HG03442 (cell line): ENCODE measurements around the gene RFX2.
"Not testable (repeated sequence)": the region's sequence is repeated elsewhere in the genome, so short reads cannot be mapped to it uniquely, and the experiment has no call there.

ENCODE experiments used
- ATAC-seq: cut with Tn5 transposase; IDR thresholded peaks from one replicate; pipeline ENCODE4 v1.9.1; 2021; ENCODE audit warnings: mild to moderate bottlenecking, moderate library complexity; ENCODE audit not compliant: unreplicated experiment

RFX2 gene

DNA sequence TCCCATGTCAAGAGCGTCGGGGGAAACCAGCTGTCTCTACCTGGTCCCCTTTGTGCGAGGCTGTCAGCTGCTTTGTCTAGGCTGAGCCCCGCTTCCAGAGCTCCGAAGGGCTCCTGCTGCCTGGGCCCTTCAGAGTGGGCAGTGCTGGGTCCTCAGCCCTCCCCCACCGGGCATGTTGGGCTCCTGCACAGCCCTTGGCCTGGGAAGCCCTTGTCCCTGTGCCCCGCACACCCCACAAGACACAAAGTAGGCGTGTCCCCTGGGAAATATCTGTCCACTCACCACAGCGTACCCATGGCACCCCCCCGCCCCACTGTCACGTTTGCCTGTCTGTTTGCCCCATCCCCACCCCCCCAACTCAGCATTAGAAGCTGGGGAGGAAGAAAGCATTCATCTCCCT, 92.7 kb downstream of the RFX2 start:
- no peak for ATAC-seq

DNA sequence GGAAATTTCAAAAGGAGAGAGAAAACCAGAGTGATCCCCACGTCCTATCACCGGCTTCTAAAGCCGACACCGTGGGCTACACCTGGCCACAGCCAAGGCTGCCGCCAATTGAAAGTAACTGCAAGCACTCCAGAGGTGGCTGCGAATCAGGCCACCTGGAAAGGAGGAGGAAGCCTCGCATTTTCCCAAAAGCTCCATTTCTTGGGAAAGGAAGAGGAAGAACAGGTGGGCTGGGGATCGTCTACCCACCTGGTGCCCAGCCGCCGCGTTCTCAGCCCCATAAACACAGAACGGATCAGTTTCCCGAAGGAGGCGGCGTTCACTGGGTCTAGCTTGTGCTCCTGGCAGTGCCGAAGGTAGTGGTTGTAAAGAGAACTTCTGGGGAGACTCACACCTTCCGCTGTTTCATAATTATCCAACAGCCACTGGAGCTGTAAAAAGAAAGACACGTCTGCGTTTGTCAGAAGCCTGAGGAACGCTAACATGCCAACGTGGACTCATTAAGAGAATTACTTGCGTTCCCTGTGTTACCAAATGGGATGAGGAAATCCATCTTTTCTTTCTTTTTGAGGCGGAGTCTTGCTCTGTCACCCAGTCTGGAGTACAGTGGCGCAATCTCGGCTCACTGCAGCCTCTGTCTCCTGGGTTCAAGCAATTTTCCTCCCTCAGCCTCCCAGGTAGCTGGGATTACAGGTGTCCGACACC, 94.3 kb downstream of the RFX2 start:
- ATAC-seq, result no peak

DNA sequence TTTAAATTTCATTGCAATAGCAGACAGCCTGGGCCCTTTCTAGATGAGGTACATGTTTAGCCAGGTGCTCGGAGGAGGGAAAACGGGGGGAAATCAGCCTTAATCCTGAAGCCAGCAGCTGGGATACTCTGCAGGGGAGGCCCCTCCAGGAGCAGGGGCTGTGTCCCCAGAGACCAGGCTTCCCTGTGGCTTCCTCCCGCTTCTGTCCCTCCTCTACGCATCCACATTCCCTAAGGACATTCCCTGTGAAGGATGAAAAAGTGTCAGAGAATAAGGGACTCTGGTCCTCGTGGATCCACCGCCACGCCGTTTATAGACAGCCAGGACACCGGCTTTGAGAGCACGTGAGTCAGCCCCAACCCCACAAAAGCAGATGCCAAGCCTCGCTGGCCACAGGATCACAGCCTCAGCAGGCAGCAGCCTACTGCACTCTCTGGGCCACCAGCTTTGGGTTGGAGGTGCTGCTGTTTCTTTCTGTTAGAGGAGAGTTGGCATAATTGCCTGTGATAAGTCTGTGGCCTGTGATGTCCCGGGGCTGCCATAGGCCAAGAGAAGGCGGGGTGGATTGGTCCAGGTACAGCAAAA, 95.7 kb downstream of the RFX2 start:
- ATAC-seq, result no peak

DNA sequence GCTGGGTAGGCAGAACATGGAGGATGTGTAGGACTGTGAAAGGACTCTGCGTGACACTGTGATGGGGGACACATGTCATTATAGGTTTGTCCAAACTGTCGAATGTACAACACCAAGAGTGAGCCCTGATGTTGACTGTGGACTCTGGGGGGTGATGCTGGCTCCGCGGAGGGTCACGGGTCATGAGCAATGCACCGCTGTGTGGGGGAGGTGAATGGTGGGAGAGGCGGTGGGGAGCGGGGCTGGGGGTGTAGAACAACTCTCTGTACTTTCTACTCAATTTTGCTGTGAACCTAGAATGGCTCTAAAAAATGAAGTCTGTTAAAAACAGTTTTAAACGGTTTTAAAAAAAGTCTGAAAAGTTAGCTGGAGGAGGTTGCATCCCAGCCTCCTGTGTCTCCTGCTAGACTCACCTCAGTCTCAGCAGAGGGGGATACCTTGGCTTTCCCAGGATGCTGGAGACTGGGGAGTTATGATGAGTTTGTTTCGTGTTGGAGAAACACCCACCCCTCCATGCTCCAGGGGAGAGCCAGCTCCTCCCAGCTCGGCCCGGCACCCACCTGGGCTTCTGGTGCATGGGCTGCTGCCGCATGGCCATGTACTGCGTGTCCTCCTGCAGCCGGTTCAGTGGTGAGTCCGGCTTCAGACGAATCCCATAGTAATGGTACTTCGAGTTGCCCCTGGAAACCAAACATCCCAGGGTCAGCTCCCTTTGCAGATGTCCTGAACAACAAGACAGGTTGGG, 97.7 kb downstream of the RFX2 start:
- ATAC-seq, result no peak

DNA sequence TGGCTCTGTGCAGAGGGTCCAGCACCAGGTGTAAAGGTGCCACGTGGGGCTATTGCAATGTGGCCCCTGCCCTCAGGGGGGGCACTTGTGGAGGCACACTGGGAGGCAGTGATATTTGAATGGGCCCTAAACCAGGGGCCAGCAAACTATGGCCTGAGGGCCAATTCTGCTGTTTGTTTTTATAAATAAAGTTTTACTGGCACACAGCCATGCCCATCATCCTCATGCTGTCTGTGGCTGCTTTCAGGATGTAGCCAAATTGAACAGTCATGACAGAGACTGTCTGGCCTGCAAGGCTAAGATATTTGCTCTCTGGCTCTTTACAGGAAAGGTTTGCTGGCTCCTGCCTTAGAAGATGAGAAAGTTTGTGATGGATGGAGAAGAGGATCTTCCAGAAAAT, 98.5 kb downstream of the RFX2 start:
- ATAC-seq, result no peak

DNA sequence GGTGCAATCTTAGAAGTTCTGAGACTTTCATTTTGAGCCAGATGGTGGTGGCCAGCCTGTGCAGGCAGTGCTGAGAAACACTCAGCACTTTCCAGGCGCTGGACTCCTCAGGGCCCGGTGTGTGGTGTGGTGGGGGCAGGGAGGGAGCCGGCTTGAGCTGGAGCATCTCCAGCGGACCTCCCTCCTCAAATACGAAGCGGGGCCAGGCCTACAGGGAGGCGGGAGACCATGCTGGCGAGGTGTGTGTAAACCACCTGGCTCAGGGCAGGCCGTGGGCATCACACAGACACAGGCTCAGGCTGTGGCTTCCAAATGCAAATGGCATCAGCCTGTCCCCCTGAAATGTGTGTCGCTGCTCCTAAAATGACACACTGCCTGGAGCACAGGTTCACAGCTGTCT, 99.1 kb downstream of the RFX2 start:
- no peak for ATAC-seq

DNA sequence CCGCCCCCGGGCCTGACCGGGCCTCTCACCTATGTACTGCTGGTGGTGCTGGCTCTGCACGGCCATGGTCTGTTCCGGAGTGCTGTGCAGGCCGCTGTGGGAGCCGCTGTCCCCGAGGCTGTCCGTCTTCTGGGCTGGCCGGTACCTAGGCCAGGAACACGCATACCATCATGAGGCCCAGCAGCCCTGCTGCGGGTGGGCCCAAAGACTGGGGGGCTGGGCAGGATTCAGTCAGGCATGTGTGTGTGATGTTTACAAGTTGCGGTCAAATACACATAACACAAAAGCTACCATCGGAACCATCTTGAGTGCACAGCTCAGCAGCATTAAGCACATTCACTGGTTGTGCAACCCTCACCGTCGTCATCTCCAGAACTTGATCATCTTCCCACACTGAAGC, 100.2 kb downstream of the RFX2 start:
- no peak for ATAC-seq

DNA sequence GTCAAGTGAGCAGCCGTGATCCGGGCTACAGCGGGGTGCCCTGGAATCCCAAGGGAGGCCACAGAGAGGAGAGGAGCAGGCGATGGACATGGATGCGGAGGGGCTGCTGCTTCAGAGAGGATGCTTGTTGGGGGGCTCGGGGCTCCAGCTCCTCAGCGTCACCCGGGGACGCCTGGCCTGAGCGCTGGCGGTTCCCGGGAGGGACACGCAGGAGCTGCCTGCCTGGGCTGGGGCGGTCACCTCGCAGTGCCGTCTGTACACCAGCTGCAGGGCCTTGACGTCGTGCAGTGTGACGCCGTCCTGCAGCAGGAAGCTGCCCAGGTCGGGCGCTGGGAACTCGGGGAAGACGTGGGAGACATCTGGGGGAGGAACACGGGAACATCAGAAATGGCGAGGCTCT, 102.4 kb downstream of the RFX2 start:
- ATAC-seq, result no peak

DNA sequence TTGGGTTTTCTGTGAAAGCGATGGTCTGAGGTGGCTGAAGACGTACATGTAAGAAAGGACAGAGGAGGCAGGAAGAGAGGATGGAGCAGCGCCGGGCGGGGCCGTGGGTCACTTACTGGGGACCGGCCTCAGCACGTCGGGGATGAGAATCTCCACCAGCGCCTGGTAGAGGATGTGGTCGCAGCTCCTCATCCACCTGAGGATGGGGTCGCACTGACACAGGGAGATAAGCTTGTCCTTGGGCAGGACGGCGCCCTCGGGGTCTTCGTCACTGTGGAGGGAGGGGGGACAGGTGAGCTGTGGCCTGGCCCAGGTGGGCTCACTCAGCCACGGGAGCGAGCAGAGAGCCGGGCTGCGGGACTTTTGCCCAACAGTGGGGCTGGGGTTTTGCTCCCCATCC, 103.4 kb downstream of the RFX2 start:
- no peak for ATAC-seq

DNA sequence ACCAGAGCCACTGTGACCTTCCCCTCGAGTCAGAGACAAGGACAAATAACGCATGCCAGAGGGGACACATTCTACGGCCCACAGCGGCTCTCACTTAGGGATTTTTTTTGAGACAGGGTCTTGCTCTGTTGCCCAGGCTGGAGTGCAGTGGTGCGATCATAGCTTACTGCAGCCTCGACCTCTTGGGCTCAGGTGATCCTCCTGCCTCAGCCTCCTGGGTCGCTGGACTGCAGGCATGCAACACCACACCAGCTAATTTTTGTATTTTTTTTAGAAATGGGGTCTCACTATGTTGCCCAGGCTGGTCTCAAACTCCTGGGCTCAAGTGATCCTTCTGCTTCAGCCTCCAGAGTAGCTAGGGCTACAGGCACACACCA, 104.2 kb downstream of the RFX2 start:
- not testable (repeated sequence) for ATAC-seq

DNA sequence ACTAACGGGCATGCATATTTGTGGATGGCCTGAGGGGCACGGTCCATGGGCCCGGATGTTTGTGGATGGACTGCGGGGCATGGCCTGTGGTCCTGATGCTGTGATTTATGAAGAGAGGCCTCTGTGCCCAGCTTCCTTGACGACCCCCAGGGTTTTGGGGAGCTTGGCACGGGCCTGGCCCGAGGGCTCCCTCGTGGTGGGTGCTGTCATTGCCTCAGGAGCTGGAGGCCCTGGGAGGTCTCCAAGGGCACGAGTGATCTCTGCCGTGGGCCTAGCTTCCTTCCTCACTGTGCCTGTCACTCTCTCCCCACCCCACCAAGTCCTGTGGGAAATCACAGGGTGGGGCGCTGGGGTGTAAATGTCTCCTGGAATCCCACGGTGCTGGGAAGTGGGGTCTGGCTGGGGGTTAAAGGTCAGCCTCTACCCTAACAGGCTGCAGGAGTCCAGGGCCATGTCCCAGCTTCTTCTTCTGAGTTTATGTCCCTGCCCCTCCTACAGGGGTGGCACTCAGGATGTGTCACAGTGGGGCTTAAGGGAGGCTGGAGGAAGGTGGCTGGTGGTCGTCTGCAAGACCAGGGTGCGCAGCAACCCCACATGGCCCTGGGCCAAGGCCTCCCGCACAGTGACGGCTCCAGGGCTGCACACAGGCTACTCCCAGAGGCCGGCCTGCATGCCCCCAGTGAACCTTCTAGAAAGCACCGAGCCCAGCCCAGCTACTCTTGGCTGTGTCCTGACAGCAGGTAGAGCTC, 104.8 kb downstream of the RFX2 start:
- no peak for ATAC-seq

DNA sequence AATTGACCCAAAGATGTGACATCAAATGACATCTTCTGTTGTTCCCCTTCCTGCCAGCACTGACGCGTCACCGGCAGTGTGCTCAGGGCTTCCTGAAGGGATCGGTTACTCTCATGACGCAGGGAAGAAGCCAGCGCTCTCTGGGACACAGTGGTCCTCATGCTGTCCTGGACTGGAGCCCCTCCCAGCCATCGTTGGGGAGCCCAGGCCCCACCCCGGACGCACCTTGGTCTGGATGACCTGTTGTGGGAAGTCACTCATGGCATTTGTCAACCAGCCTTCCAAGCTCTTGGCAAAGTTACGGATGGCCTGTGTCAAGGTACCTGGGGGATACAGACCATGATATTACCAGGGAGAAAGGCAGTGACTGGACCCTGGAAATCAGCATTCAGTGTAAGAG, 106.3 kb downstream of the RFX2 start:
- ATAC-seq, result no peak

DNA sequence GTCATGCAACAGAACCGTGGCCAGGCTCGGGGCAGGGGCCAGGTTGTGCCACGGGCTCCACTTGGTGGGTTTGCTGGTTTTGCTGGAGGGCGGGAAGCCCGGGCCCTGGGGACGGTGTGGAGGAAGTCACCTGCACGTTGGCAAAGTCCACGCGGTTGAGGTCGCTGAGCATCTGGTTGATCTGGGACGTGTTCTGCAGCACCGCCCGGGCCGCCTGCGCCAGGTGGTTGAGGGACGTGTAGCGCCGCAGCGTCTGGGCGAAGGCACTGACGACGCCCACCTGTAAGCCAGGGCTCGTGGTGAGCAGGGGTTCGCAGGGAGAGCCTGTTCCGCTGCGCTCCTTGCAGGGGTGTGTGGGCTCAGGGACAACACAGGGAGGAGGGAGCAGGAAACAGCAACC, 107.7 kb downstream of the RFX2 start:
- ATAC-seq, result no peak

DNA sequence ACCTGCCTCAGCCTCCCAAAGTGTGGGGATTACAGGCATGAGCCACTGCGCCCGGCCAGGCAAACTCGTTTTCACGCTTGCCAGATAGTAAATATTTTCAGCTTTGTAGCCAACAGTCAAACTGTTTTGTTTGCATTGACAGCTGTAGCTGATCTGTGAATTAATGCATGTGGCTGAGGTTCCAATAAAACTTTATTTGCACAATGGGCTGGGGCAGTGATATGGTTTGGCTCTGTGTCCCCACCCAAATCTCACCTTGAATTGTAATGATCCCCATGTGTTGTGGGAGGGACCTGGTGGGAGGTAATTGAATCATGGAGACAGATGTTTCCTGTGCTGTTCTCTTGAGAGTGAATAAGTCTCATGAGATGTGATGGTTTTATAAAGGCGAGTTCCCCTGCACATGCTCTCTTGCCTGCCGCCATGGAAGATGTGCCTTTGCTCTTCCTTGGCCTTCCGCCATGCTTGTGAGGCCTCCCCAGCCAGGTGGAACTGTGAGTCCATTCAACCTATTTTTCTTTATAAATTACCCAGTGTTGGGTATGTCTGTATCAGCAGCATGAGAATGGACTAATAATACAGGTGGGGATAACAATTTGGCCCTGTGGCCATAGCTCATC, 110.0 kb downstream of the RFX2 start:
- ATAC-seq, result no peak

DNA sequence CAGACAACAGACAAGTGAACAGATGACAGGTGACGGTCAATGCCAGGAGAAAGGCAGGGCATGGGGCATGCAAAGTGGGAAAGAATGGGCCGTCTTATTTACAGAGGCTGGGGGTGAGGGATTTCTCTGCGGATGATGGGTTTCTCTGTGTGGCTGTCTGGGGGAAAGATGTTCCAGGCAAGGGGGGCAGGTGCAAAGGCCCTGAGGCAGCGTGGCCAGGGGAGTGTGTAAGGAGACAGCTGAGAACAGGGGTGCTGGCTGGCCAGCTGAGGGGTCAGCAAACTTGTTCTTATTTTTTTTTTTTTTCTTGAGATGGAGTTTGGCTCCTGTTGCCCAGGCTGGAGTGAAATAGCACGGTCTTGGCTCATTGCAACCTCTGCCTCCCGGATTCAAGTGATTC, 110.6 kb downstream of the RFX2 start:
- ATAC-seq, result no peak

DNA sequence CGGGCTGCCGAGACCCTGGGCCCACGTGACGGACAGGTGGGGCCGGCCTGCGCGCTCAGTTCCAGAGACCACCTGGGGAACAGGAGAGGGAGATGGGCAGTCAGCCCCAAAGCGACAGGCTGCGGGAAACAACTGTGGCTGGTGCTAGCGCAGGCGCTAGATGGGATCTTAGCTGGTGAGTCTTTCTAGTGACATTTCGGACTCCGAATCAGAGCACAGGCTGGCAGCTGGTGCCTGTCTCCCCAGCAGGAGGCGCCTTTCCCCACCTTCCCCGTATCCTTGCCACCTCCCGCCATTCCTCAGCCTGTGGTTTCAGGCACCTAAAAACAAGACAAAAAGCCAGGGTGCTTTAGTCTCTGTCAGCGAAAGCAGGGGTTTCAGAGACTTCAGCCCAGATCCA, 112.9 kb downstream of the RFX2 start:
- ATAC-seq, result no peak

DNA sequence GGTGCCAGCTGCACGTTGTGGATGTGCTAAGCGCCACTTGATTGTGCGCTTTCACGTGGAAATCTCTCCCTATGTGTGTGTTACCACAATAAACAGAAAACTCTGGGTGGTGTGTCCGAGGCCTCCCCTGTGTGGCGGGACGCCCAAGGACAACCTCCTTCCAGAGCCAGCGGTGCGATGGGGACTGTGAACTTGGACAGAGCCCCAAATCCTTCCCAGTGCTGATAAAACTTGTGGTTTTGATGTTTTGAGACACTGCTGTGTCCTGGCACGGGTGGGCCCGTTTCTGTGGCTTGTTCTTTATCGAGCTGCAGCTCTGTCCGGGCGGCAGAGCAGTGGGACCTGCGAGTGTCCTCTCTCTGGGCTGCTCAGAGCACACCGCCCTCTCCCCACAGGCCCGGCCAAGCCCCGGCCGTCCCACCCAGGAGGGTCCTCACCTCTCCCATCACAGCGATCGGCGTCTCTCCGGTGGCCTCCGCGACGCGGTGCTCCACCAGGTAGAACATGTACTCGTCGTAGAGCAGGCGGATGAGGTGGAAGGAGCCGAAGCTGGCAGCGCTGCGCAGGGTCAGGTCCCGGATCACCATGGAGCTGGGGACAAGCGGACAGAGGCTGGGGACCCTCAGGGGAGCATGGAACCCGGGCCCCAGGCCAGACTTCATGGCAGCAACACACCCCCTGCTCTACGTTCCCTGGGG, 113.5 kb downstream of the RFX2 start:
- no peak for ATAC-seq

DNA sequence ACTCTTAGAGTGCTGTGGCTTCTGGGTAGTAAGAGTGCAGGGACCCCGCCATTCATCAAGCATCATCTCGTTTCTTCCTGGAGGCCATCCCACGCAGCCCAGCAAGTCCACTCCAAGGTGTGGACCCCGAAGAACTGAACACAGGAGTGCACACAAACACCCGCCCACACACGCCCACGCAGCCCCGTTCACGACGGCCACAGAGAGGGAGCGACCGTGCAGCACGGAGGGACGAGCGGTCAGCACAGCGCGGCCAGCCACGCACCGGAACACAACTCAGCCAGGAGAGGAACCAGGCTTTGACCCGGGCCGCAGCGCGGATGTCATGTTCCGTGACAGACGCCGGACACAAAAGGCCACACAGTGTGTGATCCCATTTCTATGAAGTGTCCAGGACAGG, 114.2 kb downstream of the RFX2 start:
- no peak for ATAC-seq

DNA sequence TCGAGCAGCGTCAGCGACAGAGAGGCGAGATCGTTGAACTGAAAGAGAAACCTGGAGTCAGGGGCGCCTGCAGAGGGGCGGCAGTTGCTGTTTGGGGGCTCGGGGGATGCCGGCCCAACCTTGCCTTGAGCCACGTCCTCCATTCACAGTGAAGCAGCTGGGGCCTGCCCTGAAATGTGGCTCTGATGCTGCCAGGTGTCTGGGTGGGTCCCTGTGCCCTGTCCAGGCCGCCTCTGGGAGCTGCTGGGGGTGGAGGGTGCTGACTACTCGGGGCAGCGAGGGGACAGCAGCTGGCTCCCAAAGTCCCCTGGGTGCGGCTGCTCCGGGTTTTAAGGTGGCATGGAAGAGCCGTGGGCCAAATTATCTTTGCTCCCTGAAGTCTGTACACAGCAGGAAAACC, 114.7 kb downstream of the RFX2 start:
- no peak for ATAC-seq

DNA sequence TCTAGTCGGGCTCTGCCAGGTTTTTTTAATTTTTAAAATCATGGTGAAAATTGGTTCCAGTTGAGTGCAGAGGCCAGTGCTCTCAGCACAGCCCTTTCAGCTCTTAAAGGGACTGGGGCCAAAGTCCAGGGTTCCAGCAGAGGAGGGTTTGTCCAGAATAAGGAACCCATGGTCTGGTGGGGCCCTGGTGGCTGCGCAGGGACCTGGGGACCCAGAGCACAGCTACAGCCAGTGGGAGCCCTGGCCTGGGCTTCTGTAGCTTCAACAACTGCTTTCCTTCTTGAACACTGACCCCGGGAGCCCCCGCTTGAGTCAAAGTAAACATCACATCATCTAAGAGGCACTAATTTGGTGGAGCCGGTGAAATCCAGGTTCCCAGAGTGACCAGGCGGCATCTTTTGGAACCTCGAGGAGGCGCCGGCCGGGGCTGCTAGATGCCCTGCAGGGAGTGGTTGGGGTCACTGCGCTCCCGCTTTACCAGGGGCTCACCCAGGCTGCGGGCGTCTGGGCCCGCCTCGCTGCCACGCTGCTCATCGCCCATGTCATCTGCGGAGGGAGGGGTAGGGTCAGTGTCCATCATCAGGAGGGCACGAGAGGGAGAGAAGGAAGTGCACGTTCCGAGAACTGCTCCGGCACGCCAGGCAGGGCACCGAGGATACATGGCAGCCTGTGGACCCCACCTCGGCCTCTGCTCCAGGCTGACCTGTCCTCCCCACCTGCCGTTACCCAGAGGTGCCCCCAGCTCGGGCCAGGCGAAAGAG, 115.7 kb downstream of the RFX2 start:
- ATAC-seq, result no peak
